ENCODE data around the gene GSTO1. TPM values are rescaled to one million over a fixed set of nuclear protein-coding genes. Genes with fewer than 3 reads are reported as not detected.
A peak's percentile ranks its signal among the peaks of the same experiment; 100 is the strongest.

GSTO1 gene
- total RNA-seq, 1 donor from 2014 or later: 140 TPM

DNA sequence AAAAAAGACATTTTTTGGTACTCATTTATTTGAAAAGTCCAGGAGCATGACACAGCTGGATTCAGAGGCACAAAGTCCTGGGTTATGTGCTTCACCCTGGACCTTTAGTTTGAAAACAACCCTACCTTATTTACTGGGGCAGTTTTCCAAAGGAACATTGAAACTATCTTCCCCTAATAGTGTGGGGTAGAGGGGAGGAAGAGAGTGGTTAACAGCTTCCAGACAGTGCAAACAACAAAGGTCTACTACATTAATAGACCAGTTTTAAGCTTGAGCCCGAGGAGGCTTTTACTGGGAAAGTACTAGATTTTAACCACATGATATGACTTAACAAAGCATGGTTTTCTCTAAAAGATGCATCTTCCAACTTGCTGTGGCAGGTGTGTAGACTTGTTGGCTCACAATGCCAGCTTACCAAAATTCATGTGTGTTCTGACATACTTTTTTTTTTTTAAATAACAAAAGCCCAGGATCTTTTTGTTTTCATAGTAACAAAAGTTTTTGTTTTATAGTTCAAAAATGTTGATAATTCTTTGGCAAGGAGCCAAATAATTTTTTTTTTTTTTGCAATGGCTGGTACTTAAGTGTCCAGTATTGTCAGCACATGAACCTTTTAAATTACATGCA, 1.8 kb downstream of the GSTO1 start:
- peak overlapping the region; percentile 96 for H3K4me3 Mint-ChIP-seq
- intact Hi-C loops (cut with micrococcal nuclease): loop anchor here (5.0 kb wide), 1 partner anchor 289 kb away; the partner anchor contains the start of gene SLK
- H3K27me3 Mint-ChIP-seq: peaks cover 2% of the 10 kb centered on the region
- H3K9me3 Mint-ChIP-seq: peaks cover 3% of the 10 kb centered on the region
- H3K36me3 Mint-ChIP-seq (ENCODE audit: low read depth): peaks cover 39% of the 10 kb centered on the region
- peak overlapping the region; percentile 62 for H3K27ac Mint-ChIP-seq
- peaks cover 64% of the 10 kb centered on the region for H3K4me1 Mint-ChIP-seq
- peak; percentile 60 for DNase-seq

DNA sequence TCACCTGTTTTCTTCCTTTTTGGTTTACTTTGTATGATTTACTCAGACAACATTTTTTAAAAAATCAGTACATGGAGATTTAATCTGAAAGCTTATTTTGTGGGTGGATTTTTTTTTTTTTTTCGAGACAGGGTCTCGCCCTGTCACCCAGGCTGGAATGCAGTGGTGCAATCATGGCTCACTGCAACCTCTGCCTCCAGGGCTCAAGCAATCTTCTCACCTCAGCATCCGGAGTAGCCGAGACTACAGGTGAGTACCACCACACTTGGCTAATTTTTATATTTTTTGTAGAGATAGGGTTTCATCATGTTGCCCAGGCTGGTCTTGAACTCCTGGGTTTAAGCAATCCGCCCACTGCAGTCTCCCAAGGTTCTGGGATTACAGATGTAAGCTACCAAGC, 2.5 kb downstream of the GSTO1 start:
- H3K27ac Mint-ChIP-seq: no peak overlapping the region
- H3K27me3 Mint-ChIP-seq: peaks cover 2% of the 10 kb centered on the region
- peak overlapping the region; percentile 6 for H3K4me3 Mint-ChIP-seq
- H3K4me1 Mint-ChIP-seq: peaks cover 69% of the 10 kb centered on the region
- peaks cover 3% of the 10 kb centered on the region for H3K9me3 Mint-ChIP-seq
- DNase-seq: no peak
- intact Hi-C loops (cut with micrococcal nuclease): loop anchor here (5.0 kb wide), 1 partner anchor 290 kb away; the partner anchor contains the start of gene SLK
- peaks cover 45% of the 10 kb centered on the region for H3K36me3 Mint-ChIP-seq (ENCODE audit: low read depth)

DNA sequence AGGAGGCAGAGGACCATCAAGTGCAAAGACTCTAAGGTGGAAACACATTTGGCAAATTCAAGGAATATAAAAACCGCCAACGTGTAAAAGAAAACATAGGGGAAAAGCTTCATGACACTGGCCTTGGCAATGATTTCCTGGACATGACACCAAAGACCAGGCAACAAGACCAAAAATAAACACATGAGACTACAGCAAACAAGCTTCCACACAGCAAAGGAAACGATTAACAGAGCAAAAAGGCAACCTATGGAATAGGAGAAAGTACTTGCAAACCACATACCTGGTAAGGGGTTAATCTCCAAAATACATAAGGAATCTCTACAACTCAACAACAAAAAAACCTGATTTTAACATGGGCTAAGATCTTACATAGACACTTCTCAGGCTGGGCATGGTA, 3.5 kb downstream of the GSTO1 start:
- DNase-seq: peak; percentile 52
- Mint-ChIP-seq H3K9me3 (peaks cover under 1% of the 10 kb centered on the region), H3K27ac (peak overlapping the region; percentile 67), H3K27me3 (peaks cover under 1% of the 10 kb centered on the region), H3K4me1 (peaks cover 67% of the 10 kb centered on the region), H3K36me3 (ENCODE audit: low read depth) (peaks cover 48% of the 10 kb centered on the region), H3K4me3 (no peak overlapping the region)
- intact Hi-C loops (cut with micrococcal nuclease): loop anchor here (5.0 kb wide), 1 partner anchor 291 kb away; the partner anchor contains the start of gene SLK

DNA sequence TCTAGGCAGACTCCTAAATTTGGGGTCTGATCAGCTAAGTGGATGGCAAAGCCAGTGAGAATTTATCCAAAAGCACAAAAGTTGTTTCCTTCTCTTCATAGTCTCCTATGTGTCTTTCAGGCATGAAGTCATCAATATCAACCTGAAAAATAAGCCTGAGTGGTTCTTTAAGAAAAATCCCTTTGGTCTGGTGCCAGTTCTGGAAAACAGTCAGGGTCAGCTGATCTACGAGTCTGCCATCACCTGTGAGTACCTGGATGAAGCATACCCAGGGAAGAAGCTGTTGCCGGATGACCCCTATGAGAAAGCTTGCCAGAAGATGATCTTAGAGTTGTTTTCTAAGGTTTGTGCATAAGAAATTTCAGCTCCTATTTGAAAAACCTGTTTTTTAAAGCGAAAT, 4.8 kb downstream of the GSTO1 start:
- H3K9me3 Mint-ChIP-seq: no peaks in the 10 kb centered on the region
- H3K36me3 Mint-ChIP-seq (ENCODE audit: low read depth): peaks cover 59% of the 10 kb centered on the region
- DNase-seq: no peak
- peaks cover 60% of the 10 kb centered on the region for H3K4me1 Mint-ChIP-seq
- no peaks in the 10 kb centered on the region for H3K27me3 Mint-ChIP-seq
- peak overlapping the region; percentile 90 for H3K27ac Mint-ChIP-seq
- no peak overlapping the region for H3K4me3 Mint-ChIP-seq
- intact Hi-C loops (cut with micrococcal nuclease): loop anchor here (5.0 kb wide), 1 partner anchor 292 kb away; the partner anchor contains the start of gene SLK

DNA sequence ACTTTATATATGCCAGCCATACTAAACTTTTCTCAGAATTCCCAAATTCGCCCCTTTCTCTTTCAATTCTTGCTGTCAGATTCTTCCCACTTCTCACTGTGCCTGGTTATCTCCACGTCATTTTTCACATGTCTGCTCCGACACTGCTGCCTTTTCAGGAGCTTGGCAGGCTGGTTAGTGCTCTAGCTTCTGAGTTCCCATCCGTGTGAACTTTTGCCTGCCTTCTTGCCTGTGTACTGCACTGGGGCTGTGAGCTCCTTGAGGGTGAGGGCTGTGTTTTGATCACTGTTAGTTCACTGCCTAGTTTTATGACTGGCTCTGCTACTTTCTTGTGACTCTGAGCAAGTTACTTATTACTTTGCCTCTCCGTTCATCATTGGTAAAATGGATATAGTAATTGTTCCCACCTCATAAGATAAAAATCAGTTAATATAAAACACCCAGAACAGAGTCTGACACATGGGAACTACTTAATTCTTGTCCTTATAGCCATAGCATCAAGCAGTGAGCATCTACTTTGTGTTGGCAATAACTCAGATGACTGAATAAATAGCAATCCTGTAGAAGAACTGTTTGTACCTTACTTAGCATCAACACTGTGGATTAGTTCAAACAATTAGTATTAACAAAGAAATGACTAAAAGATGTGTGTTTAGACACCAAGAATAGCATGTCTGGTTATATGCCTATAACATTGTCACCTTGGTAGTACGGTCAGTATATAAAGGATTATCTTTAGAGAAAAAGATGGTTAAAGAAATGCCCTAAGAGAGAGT, 5.5 kb downstream of the GSTO1 start:
- H3K4me1 Mint-ChIP-seq: peaks cover 60% of the 10 kb centered on the region
- H3K27me3 Mint-ChIP-seq: no peaks in the 10 kb centered on the region
- H3K27ac Mint-ChIP-seq: peak overlapping the region; percentile 90
- H3K36me3 Mint-ChIP-seq (ENCODE audit: low read depth): peaks cover 63% of the 10 kb centered on the region
- H3K9me3 Mint-ChIP-seq: no peaks in the 10 kb centered on the region
- DNase-seq: no peak
- intact Hi-C loops (cut with micrococcal nuclease): loop anchor here (5.0 kb wide), 1 partner anchor 293 kb away; the partner anchor contains the start of gene SLK
- peak overlapping the region; percentile 75 for H3K4me3 Mint-ChIP-seq

DNA sequence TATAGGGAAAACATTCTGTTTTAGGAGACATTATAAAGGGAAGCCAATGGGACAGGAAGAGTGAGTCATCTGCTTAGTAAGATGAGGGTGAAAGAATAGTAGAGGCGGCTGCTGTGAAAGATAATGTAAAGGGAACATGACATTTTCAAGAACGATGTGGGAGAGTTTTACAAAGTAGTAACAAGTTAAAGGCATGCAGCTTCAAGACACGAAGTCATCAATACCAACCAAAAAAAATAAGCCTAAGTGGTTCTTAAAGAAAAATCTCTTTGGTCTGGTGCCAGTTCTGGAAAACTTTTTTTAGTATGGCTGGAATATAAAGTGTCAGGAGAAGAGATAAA, 6.1 kb downstream of the GSTO1 start:
- DNase-seq: no peak
- intact Hi-C loops (cut with micrococcal nuclease): no loop called here

DNA sequence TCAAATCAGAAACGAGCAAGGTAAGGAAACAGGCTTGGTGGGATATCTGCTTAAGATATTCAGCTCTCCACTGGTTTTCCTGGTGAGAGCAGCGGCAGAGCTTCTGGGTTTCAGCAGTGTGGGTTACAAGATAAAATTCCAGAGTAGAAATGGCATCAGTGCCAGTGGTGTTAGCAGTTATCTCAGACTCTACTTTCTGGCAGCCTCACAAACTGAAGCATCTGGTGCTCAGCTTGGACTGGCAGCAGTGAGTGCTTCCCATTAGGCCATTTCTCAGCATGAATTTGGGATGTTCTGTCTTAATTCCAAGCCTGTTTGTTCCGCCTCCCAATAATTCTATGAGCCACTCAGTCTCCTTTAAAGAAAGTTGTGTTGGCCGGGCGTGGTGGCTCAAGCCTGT, 7.4 kb downstream of the GSTO1 start:
- DNase-seq: no peak
- H3K27me3 Mint-ChIP-seq: no peaks in the 10 kb centered on the region
- intact Hi-C loops (cut with micrococcal nuclease): no loop called here
- H3K36me3 Mint-ChIP-seq (ENCODE audit: low read depth): peaks cover 76% of the 10 kb centered on the region
- H3K27ac Mint-ChIP-seq: no peak overlapping the region
- no peaks in the 10 kb centered on the region for H3K9me3 Mint-ChIP-seq
- H3K4me3 Mint-ChIP-seq: peak overlapping the region; percentile 19
- peaks cover 57% of the 10 kb centered on the region for H3K4me1 Mint-ChIP-seq

More for the DNA sequence above, 6.1 kb downstream of the GSTO1 start:
- H3K9me3 Mint-ChIP-seq: no peaks in the 10 kb centered on the region
- H3K27me3 Mint-ChIP-seq: no peaks in the 10 kb centered on the region
- H3K4me3 Mint-ChIP-seq: peak overlapping the region; percentile 75
- peaks cover 67% of the 10 kb centered on the region for H3K36me3 Mint-ChIP-seq (ENCODE audit: low read depth)
- H3K4me1 Mint-ChIP-seq: peaks cover 61% of the 10 kb centered on the region
- H3K27ac Mint-ChIP-seq: peak overlapping the region; percentile 90

DNA sequence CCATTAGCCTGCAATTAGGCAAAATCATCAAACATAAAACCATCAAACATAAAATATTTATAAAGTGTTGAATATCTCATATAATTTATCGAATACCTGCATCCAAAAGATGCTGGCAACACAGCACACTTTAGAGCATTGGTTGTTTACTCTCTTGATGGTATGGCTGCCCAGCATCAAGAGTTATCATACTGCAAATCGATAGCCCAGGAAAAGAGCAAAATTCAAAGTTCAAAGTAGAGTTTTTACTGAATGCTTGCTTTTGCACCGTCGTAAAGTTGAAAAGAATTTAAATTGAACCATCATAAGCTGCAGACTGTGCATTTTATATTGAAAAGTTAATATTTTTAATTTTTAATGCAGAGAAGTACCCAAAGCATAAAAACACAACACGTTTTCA, 10.1 kb downstream of the GSTO1 start:
- Mint-ChIP-seq H3K27me3 (no peaks in the 10 kb centered on the region), H3K9me3 (no peaks in the 10 kb centered on the region), H3K4me3 (no peak overlapping the region), H3K4me1 (peaks cover 52% of the 10 kb centered on the region), H3K36me3 (ENCODE audit: low read depth) (peaks cover 74% of the 10 kb centered on the region), H3K27ac (no peak overlapping the region)
- intact Hi-C loops (cut with micrococcal nuclease): loop anchor here (5.0 kb wide), 1 partner anchor 347 kb away; the partner anchor contains the start of gene STN1
- no peak for DNase-seq

DNA sequence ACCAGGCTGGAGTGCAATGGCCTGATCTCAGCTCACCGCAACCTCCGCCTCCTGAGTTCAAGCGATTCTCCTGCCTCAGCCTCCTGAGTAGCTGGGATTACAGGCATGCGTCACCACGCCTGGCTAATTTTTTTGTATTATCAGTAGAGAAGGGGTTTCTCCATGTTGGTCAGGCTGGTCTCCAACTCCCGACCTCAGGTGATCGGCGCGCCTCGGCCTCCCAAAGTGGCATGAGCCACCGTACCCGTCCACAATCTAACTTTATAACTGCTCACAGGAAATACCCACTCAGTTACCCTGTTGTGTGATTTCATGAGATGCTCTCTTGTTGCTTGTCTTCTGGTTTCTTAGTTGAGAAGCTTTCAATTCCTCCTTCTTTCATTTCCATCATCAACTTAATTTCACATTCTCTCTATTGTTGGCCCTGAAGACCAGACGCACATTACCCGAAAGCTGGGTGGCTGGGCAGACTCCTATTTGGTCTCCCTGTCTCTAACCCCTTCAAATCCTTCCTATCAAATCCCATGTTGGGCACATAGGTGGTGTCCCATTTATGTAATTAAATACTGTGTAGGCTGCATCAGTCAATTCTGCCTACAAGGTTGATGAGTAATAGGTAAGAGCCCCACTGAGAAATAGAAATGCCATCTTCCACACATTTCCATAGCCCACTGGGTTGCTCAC, 13.2 kb downstream of the GSTO1 start:
- no peaks in the 10 kb centered on the region for H3K9me3 Mint-ChIP-seq
- H3K27me3 Mint-ChIP-seq: peaks cover 2% of the 10 kb centered on the region
- peaks cover 32% of the 10 kb centered on the region for H3K4me1 Mint-ChIP-seq
- peak overlapping the region; percentile 87 for H3K4me3 Mint-ChIP-seq
- H3K27ac Mint-ChIP-seq: peak overlapping the region; percentile 90
- DNase-seq: no peak
- intact Hi-C loops (cut with micrococcal nuclease): loop anchor here (1.0 to 5.0 kb wide), 3 partner anchors 13 to 351 kb away; partner anchors contain the start of gene STN1
- H3K36me3 Mint-ChIP-seq (ENCODE audit: low read depth): peaks cover 51% of the 10 kb centered on the region

DNA sequence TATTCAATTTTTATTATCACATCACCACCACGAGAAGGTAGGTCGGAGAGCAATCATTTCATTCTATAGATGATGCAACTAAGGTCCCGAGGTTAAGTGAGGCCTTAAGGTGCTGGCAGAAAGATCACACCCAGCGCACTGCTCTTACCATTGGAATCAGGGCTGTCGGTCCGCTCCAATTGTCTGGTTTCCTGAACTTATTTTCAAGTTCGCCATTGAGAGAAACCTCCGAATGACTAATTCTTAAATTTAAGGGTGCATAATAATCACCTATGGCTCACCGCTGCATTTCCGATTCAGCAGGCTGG, 13.7 kb downstream of the GSTO1 start:
- peak overlapping the region; percentile 90 for H3K27ac Mint-ChIP-seq
- peaks cover 50% of the 10 kb centered on the region for H3K36me3 Mint-ChIP-seq (ENCODE audit: low read depth)
- no peak for DNase-seq
- H3K9me3 Mint-ChIP-seq: no peaks in the 10 kb centered on the region
- intact Hi-C loops (cut with micrococcal nuclease): loop anchor here (1.0 to 5.0 kb wide), 3 partner anchors 13 to 351 kb away; partner anchors contain the start of gene STN1
- peak overlapping the region; percentile 87 for H3K4me3 Mint-ChIP-seq
- peaks cover 32% of the 10 kb centered on the region for H3K4me1 Mint-ChIP-seq
- peaks cover 2% of the 10 kb centered on the region for H3K27me3 Mint-ChIP-seq

DNA sequence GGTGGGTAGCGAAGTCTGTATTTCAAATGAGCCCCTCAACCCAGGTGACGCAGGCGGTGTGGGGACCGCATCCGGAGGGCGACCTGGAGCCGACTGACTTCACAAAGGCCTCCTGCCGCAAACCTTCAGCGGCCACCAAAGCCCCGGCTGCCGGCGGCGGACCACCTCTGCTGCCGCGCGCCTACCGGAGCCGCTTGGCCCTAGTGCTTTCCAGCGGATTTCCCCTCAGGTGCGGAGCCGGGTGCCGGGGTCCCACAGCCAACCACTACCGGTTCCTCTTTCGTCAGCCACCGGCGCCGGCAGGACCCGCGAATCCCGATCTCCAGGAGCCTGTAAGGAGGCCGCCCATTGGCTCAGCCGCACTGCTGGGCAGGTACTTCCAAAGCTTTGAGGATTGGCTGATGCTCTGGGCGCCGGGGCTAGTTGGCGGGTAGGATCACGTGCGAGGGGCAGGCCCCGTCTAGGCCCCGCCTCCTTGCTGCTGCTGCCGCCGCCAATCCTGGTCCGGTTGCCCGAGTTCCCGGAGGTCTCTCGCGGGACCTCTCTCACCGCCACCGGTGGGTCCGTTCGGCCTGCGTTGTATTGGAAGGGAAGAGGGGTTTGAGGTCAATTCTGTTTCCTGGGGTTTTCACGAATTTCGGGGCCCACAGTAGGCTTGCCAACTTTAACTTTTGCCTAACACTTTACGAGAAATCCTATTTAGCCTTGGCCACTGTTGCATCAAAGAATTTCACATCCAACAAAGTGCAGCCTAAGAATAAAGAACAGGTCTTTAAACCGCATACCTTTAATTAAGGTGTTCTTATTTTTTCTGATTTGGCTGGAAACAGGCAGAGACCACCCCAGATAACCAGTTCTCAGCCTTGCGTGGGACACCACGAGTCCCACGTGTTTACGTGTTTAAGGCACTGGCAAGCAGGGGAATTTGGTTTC, 14.3 kb downstream of the GSTO1 start, which contains the start of gene GSTO2:
Gene GSTO2 (plus strand): TSS at position 472 of the 933 bp plus-strand sequence. CDS start 5,732 bp downstream, outside the sequence.
- H3K27ac Mint-ChIP-seq: peak within 1 kb of the TSS; percentile 90

DNA sequence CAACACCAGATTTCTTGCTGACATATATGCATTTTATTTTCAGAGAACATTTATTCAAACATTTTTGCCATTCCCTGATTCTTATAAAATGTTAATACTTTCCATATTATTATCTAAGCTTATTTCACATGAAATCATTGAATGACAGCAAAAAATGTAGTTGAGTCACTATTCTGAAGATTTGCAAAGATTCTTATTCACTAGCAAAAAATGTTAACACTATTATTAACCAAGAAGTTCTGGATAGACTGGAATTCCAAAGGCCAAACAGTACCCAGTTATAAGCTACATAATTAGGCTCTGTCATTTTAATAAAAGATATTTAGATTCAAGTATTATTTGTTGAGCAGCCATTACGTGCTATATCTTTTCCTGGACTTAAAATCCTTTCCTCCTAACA, 18.6 kb downstream of the GSTO1 start:
- H3K36me3 Mint-ChIP-seq (ENCODE audit: low read depth): peaks cover 6% of the 10 kb centered on the region
- no peak for DNase-seq
- peaks cover 13% of the 10 kb centered on the region for H3K27me3 Mint-ChIP-seq
- no peaks in the 10 kb centered on the region for H3K9me3 Mint-ChIP-seq
- no peak overlapping the region for H3K27ac Mint-ChIP-seq
- intact Hi-C loops (cut with micrococcal nuclease): no loop called here
- peaks cover 7% of the 10 kb centered on the region for H3K4me1 Mint-ChIP-seq
- no peak overlapping the region for H3K4me3 Mint-ChIP-seq

More for the DNA sequence above, 14.3 kb downstream of the GSTO1 start, which contains the start of gene GSTO2:
- intact Hi-C loops (cut with micrococcal nuclease): loop anchor here (1.0 to 5.0 kb wide), 5 partner anchors 14 to 352 kb away; partner anchors contain the start of genes CFAP43 and STN1
- DNase-seq: peak; percentile 99
- no peaks in the 10 kb centered on the region for H3K9me3 Mint-ChIP-seq
- peaks cover 2% of the 10 kb centered on the region for H3K27me3 Mint-ChIP-seq
- peaks cover 29% of the 10 kb centered on the region for H3K4me1 Mint-ChIP-seq
- H3K4me3 Mint-ChIP-seq: peak within 1 kb of the TSS; percentile 87
- H3K36me3 Mint-ChIP-seq (ENCODE audit: low read depth): peaks cover 44% of the 10 kb centered on the region
